ENCODE measurements around the gene XPA. TPM values are rescaled to one million over a fixed set of nuclear protein-coding genes. Genes with fewer than 3 reads are reported as not detected.

Gene XPA
- total and polyA plus RNA-seq, 2 of the 13 experiments (the other 11 are each of a cell fraction or from before 2014, with no cell fraction given) = 2.3 to 15.2 TPM

- TF ChIP-seq, protein P1, sequence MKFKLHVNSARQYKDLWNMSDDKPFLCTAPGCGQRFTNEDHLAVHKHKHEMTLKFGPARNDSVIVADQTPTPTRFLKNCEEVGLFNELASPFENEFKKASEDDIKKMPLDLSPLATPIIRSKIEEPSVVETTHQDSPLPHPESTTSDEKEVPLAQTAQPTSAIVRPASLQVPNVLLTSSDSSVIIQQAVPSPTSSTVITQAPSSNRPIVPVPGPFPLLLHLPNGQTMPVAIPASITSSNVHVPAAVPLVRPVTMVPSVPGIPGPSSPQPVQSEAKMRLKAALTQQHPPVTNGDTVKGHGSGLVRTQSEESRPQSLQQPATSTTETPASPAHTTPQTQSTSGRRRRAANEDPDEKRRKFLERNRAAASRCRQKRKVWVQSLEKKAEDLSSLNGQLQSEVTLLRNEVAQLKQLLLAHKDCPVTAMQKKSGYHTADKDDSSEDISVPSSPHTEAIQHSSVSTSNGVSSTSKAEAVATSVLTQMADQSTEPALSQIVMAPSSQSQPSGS (CRISPR knock-in tag; IDR thresholded peaks at IDR 0.05) = peak; percentile 68; the same call in 1 of the 2 replicates
- TF ChIP-seq ZNF501 (CRISPR knock-in tag; IDR thresholded peaks at IDR 0.05) = peak; percentile 81
- TF ChIP-seq ZNF275 (CRISPR knock-in tag; IDR thresholded peaks at IDR 0.05; ENCODE audit: borderline replicate concordance) = peak; percentile 29; the same call in 1 of the 2 replicates
- peak; percentile 11; the same call in 1 of the 2 replicates for TF ChIP-seq ZSCAN22 (CRISPR knock-in tag; IDR thresholded peaks at IDR 0.05)
- TF ChIP-seq GATAD1 (CRISPR knock-in tag; IDR thresholded peaks at IDR 0.05) = peak; percentile 88
- TF ChIP-seq ZNF263 (CRISPR knock-in tag; IDR thresholded peaks at IDR 0.05) = no peak
- TF ChIP-seq, protein P2, sequence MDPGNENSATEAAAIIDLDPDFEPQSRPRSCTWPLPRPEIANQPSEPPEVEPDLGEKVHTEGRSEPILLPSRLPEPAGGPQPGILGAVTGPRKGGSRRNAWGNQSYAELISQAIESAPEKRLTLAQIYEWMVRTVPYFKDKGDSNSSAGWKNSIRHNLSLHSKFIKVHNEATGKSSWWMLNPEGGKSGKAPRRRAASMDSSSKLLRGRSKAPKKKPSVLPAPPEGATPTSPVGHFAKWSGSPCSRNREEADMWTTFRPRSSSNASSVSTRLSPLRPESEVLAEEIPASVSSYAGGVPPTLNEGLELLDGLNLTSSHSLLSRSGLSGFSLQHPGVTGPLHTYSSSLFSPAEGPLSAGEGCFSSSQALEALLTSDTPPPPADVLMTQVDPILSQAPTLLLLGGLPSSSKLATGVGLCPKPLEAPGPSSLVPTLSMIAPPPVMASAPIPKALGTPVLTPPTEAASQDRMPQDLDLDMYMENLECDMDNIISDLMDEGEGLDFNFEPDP (CRISPR knock-in tag; conservative IDR thresholded peaks at IDR 0.05) = no peak
- TF ChIP-seq ZNF160 (CRISPR knock-in tag; IDR thresholded peaks at IDR 0.05) = no peak; the same call in 1 of the 2 replicates
- no peak; the same call in 1 of the 2 replicates for TF ChIP-seq NFKBIZ (CRISPR knock-in tag; IDR thresholded peaks at IDR 0.05)
- TF ChIP-seq KDM4B (CRISPR knock-in tag; IDR thresholded peaks at IDR 0.05) = no peak
- peak; percentile 88 for TF ChIP-seq ZHX2 (IDR thresholded peaks at IDR 0.05; ENCODE audit: low read depth)
- no peak for TF ChIP-seq ZHX2 (CRISPR knock-in tag; IDR thresholded peaks at IDR 0.05; ENCODE audit: borderline replicate concordance)
- TF ChIP-seq IRF2 (CRISPR knock-in tag; IDR thresholded peaks at IDR 0.05) = peak; percentile 79; the same call in 1 of the 2 replicates
- TF ChIP-seq JARID2 (CRISPR knock-in tag; IDR thresholded peaks at IDR 0.05; ENCODE audit: insufficient replicate concordance) = no peak
- no peak for TF ChIP-seq NFE2L1 (CRISPR knock-in tag; IDR thresholded peaks at IDR 0.05; ENCODE audit: borderline replicate concordance)
- TF ChIP-seq, protein P3, sequence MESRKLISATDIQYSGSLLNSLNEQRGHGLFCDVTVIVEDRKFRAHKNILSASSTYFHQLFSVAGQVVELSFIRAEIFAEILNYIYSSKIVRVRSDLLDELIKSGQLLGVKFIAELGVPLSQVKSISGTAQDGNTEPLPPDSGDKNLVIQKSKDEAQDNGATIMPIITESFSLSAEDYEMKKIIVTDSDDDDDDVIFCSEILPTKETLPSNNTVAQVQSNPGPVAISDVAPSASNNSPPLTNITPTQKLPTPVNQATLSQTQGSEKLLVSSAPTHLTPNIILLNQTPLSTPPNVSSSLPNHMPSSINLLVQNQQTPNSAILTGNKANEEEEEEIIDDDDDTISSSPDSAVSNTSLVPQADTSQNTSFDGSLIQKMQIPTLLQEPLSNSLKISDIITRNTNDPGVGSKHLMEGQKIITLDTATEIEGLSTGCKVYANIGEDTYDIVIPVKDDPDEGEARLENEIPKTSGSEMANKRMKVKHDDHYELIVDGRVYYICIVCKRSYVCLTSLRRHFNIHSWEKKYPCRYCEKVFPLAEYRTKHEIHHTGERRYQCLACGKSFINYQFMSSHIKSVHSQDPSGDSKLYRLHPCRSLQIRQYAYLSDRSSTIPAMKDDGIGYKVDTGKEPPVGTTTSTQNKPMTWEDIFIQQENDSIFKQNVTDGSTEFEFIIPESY (CRISPR knock-in tag; IDR thresholded peaks at IDR 0.05) = no peak
Measured at GRCh38 chr9:97632985-97633858, 63.9 kb downstream of the XPA start, which contains the start of the genes NCBP1 and TSTD2 (continued).

Measured in HepG2 (cell line).